NCI-H526 (cell line): ENCODE results near the gene ADK.
"Not testable (repeated sequence)": the region's sequence is repeated elsewhere in the genome, so short reads cannot be mapped to it uniquely, and the experiment has no call there.

ENCODE experiments used
- DNase-seq, 2 experiments: peaks; one replicate each; lab custom pipeline; 2025; lab: John Stamatoyannopoulos, UW

The ADK gene

GRCh38 chr10:74425456-74426001 lies 274.5 kb downstream of the ADK start:
- no peak for DNase-seq

GRCh38 chr10:74431816-74432215 lies 280.8 kb downstream of the ADK start:
- DNase-seq, result no peak

GRCh38 chr10:74432841-74433594 lies 282.0 kb downstream of the ADK start:
- DNase-seq, result no peak

- no peak for DNase-seq
These were observed 282.6 kb downstream of the ADK start for GRCh38 chr10:74433595-74433956.

- DNase-seq, result no peak
These were observed 283.0 kb downstream of the ADK start for GRCh38 chr10:74433993-74434392.

GRCh38 chr10:74434547-74434946 lies 283.5 kb downstream of the ADK start:
- no peak for DNase-seq

- no peak for DNase-seq
These were observed 285.6 kb downstream of the ADK start for GRCh38 chr10:74436523-74437170.

GRCh38 chr10:74437822-74438221 lies 286.8 kb downstream of the ADK start:
- no peak for DNase-seq

GRCh38 chr10:74439213-74439612 lies 288.2 kb downstream of the ADK start:
- DNase-seq, result no peak

GRCh38 chr10:74445493-74445892 lies 294.5 kb downstream of the ADK start:
- no peak for DNase-seq

GRCh38 chr10:74450602-74451001 lies 299.6 kb downstream of the ADK start:
- no peak for DNase-seq

- DNase-seq, result peak; percentile 1 to 22
These were observed 300.3 kb downstream of the ADK start for GRCh38 chr10:74451127-74451829.

GRCh38 chr10:74453169-74453568 lies 302.1 kb downstream of the ADK start:
- DNase-seq, result no peak

- DNase-seq, result not testable (repeated sequence)
These were observed 306.5 kb downstream of the ADK start for GRCh38 chr10:74457478-74457877.

GRCh38 chr10:74460812-74461211 lies 309.8 kb downstream of the ADK start:
- no peak for DNase-seq

- DNase-seq, result no peak
These were observed 323.1 kb downstream of the ADK start for GRCh38 chr10:74474022-74474713.

- DNase-seq, result not testable (repeated sequence)
These were observed 325.2 kb downstream of the ADK start for GRCh38 chr10:74476162-74476706.

GRCh38 chr10:74480778-74481177 lies 329.8 kb downstream of the ADK start:
- DNase-seq, result no peak

- no peak for DNase-seq
These were observed 332.3 kb downstream of the ADK start for GRCh38 chr10:74483356-74483755.

- no peak for DNase-seq
These were observed 334.3 kb downstream of the ADK start for GRCh38 chr10:74485283-74485682.

- DNase-seq, result no peak
These were observed 335.6 kb downstream of the ADK start for GRCh38 chr10:74486659-74487058.

- no peak for DNase-seq
These were observed 337.9 kb downstream of the ADK start for GRCh38 chr10:74488907-74489306.
